ENCODE measurements around the gene PYDC1.
"Not testable (repeated sequence)": the region's sequence is repeated elsewhere in the genome, so short reads cannot be mapped to it uniquely, and the experiment has no call there.

Gene PYDC1

GRCh38 chr16:31216422-31217135 lies at the start of gene PYDC1:
Gene PYDC1, minus strand, starts transcription at chr16:31217135. Its CDS starts 107 bp downstream, at chr16:31217028.
- peak; percentile 65 for DNase-seq (ENCODE audit: low read depth, low spot score)

GRCh38 chr16:31265329-31266245 lies 48.7 kb upstream of the PYDC1 start:
- peak; percentile 31 for DNase-seq (ENCODE audit: low read depth, low spot score)

DNA sequence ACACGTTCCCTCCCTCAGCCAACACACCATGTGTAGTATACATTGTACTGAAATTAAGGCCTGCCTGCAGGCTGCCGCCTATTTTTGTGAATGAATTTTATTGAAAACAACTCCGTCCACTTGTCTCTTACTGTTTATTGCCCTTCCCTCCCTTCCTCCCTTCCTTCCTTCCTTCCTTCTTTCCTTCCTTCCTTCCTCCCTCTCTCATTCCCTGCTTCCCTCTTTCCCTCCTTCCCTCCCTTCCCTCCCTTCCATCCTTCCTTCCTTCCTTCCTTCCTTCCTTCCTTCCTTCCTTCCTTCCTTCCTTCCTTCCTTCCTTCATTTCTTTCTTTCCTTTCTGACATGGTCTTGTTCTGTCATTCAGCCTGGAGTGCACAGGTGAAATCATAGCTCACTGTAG lies 45.1 kb upstream of the PYDC1 start:
- no peak for DNase-seq (ENCODE audit: low read depth, low spot score)

DNA sequence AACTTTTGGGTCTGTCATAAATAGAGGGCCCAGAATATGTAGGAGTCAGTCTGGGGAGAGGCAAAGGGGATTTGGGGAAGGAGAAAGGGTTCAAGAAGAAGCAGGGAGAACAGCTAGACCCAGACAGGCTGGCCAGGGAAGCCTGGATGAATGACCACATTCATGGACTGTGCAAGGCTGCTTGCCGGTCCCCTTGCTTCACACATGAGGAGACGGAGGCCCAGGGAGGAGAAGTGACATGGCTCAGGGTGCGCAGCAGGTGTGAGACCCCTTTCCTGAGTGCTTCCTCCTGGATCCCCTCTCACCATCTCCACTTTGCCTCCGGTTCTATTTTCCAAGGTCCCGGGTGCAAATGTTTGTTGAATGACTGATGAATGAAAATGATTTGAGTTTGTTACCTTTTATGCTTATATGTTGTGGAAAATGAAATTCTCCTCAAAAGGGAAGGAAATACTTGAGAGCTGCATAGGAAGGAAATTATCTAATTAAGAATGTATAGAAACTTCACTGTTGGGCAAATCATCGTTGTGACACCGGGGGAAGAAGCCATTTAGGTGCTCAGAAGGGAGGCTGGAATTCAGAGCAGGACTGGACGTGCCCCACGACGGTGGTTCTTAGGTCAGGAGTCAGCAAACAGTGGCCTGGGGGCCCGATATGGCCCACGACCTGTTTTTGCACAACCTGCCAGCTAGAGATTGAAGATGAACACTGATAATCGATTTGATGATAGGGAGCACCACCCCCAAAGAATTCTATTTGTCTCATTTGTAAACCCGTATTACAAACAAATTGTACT lies 43.4 kb upstream of the PYDC1 start:
- DNase-seq (ENCODE audit: low read depth, low spot score), result no peak

DNA sequence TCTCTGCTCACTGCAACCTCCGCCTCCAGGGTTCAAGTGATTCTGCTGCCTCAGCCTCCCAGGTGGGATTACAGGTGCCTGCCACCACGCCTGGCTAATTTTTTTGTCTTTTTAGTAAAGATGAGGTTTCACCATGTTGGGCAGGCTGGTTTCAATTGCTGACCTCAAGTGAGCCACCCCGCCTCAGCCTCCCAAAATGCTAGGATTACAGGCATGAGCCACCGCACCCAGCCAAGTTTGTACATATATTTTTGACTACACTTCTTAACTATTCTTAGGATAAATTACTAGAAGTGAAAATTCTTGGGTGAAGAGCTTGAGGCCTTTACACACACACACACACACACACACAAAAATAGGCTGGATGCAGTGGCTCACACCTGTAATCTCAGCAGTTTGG lies 41.4 kb upstream of the PYDC1 start:
- no peak for DNase-seq (ENCODE audit: low read depth, low spot score)

DNA sequence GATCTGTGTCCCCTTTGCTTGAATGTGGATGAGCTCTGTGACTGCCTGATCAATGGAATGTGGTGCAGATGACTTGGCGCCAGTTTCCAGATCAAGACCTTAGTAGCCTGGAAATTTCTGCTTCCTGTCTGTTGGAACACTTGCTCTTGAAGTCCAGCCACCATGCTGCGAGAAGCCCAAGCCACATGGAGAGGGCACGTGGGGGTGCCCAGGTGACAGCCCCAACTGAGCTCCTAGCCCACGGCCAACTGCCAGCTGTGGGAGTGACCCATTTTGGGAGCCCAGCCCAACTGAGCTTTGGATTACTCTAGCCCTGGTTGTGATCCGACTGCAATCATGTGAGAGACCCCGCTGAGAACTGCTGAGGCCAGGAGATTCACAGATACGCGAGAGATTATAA lies 39.5 kb upstream of the PYDC1 start:
- no peak for DNase-seq (ENCODE audit: low read depth, low spot score)

GRCh38 chr16:31253642-31254045 lies 36.7 kb upstream of the PYDC1 start:
- no peak for DNase-seq (ENCODE audit: low read depth, low spot score)

DNA sequence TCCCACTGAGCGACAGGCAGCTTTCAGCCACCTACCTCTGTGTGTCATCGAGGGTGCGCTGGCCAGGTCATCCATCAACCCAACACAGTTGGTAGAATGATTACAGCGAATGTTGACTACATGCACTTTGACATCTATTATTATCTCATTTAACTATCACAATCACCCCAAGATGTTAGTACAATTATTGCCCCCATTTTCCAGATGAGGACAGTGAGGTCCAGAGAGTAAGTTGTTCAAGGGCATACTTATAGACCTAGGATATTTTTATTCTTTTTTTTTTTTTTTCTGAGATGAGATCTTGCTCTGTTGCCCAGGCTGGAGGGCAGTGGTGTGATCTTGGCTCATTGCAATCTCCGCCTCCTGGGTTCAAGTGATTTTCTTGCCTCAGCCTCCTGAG lies 34.5 kb upstream of the PYDC1 start:
- no peak for DNase-seq (ENCODE audit: low read depth, low spot score)

- DNase-seq (ENCODE audit: low read depth, low spot score), result no peak
Measured at GRCh38 chr16:31250782-31251384, 33.9 kb upstream of the PYDC1 start.

- DNase-seq (ENCODE audit: low read depth, low spot score), result no peak
Measured at GRCh38 chr16:31248344-31248743, 31.4 kb upstream of the PYDC1 start.

DNA sequence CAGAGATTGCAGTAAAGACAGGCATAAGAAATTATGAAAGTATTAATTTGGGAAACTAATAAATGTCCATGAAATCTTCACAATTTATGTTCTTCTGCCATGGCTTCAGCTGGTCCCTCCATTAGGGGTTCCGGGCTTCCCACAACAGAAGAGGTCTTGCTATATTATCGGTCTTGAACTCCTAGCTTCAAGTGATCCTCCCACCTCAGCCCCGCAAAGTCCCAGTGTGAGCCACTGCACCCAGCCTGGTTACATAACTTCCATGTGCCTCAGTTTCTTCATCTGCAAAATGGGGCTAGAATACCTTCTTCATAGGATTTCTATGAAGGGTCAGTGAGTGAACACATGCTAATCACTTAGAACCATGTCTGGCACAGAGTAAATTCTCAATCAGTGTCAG lies 29.4 kb upstream of the PYDC1 start:
- no peak for DNase-seq (ENCODE audit: low read depth, low spot score)

- not testable (repeated sequence) for DNase-seq (ENCODE audit: low read depth, low spot score)
Measured at GRCh38 chr16:31245598-31245997, 28.7 kb upstream of the PYDC1 start.

DNA sequence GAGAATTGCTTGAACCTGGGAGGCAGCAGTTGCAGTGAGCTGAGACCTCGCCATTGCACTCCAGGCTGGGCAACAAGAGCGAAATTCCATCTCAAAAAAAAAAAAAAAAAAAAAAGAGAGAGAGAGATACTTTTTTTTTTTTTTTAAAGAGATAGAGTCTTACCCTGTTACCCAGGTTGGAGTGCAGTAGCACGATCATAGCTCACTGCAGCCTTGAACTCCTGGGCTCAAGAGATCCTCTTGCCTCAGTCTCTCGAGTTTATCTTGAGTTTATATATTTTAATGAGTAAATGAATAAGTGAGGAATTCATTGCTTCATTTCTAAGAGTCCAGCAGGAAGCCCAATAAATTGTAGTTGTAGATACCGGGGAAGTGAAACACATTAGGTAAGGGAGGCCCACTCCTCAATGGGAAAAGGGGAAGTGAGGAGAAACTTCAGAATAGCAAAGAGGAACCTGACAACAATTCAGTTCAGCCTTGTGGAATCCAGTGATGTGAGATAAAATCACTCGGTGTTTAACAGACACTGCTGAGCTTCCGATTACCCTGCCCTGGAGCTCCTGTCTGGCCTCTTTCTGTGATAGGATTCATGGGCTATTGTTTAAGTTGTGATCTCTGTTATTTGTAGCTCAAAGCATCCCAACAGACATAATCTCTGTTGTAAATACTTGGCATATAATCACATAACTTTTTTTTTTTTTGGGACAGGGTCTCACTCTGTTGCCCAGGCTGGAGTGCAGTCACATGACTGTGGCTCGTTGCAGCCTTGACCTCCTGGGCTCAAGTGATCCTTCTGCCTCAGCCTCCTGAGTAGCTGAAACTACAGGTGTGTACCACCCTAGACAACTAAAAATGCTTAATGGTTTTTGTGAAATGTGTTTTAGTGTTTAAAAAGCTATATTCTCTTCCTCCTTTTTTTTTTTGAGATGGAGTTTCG lies 27.1 kb upstream of the PYDC1 start:
- DNase-seq (ENCODE audit: low read depth, low spot score), result peak; percentile 16

DNA sequence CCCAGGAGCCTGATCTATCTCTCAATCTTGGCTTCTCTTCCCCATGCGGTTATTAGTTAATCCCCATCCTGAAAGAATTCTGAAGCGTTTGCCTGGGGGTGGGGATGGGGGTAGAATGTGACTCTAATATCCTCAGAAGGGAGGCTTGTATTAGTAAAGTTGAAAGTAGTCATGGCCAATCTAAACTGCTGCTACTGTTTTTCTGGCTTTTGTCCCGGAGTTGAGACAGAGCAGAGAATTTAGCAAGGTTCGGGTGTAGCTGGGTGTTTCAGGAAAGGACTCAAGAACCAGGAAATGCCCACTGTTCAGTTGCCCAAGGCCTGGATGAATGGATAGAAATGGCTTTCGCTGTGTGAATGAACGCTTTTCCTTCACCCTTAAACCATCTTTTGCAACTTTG lies 25.3 kb upstream of the PYDC1 start:
- no peak for DNase-seq (ENCODE audit: low read depth, low spot score)

- no peak for DNase-seq (ENCODE audit: low read depth, low spot score)
Measured at GRCh38 chr16:31238041-31238440, 21.1 kb upstream of the PYDC1 start.

GRCh38 chr16:31229501-31229900 lies 12.6 kb upstream of the PYDC1 start:
- DNase-seq (ENCODE audit: low read depth, low spot score), result no peak

GRCh38 chr16:31228206-31228605 lies 11.3 kb upstream of the PYDC1 start:
- DNase-seq (ENCODE audit: low read depth, low spot score), result no peak

DNA sequence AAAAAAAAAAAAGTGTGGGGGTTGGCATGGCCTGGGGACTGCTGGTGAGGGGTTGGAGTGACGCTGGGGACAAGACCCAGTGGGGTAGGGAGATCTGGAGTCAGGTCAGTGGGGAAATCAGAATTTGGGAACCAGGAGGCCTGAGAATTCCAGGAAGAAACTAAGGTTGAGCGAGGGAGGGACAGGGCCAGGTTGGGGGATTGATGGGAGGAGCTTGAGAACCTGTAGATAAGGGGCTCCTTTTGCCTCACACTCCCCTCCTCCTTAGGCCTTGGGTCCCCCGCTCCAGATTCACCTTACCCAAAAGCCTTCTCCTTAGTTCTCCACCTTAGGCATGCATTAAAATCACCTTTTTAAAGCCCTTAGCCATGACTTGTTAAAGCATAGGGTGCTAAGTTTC lies 8.3 kb upstream of the PYDC1 start:
- no peak for DNase-seq (ENCODE audit: low read depth, low spot score)

DNA sequence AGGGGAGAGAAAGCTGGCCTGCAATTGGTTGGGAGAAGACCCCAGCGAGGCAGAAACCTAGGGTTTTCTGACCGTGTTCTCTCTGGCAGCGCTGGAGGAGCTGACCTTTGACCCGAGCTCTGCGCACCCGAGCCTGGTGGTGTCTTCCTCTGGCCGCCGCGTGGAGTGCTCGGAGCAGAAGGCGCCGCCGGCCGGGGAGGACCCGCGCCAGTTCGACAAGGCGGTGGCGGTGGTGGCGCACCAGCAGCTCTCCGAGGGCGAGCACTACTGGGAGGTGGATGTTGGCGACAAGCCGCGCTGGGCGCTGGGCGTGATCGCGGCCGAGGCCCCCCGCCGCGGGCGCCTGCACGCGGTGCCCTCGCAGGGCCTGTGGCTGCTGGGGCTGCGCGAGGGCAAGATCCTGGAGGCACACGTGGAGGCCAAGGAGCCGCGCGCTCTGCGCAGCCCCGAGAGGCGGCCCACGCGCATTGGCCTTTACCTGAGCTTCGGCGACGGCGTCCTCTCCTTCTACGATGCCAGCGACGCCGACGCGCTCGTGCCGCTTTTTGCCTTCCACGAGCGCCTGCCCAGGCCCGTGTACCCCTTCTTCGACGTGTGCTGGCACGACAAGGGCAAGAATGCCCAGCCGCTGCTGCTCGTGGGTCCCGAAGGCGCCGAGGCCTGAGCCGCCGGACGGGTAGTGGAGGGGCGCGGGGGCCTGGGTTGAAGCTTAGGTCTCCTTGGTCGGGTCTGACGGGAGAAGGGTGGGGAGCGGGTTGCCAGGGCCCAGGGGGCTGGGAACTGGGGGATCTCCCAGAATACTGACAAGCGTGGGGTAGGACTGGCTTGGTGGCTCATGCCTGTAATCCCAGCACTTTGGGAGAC lies 7.4 kb upstream of the PYDC1 start:
- no peak for DNase-seq (ENCODE audit: low read depth, low spot score)

DNA sequence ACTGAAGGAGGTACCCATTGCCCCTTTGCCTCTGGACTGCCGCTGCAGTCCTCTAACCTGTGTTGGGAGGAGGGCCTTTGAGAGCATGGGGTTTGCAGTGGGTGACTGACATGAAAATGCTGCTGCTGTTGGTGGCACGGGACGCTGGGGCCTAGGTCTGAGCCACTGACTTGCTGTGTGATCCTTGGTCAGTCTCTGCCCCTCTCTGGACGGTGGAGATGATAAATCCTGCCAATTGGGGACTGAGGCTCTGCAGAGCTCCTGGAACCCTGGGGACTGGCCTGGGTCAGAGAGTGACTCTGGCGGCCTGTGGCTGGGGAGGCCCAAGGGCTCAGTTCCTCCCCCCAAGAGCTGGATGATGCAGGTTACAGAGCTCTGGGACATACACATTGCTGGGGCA lies 6.1 kb upstream of the PYDC1 start:
- no peak for DNase-seq (ENCODE audit: low read depth, low spot score)
